Activated T-helper 17 cell treated with anti-CD3 and anti-CD28 coated beads, Interleukin-2, amount 50 U/mL, for 72 hours (primary cell): Measurements from ENCODE around the gene COL4A1. TPM values are rescaled to one million over a fixed set of nuclear protein-coding genes. Genes with fewer than 3 reads are reported as not detected.

Experiments
- ATAC-seq: fragments of 150-1000 bp; cut with Tn5 transposase; replicated peaks from 2 replicates; pipeline ENCODE4 v1.10.0; 2021; ENCODE audit warnings: mild to moderate bottlenecking, moderate library complexity
- H3K27ac Mint-ChIP-seq: one replicate; pipeline ENCODE4 v1.8.0; 2022; ENCODE audit warnings: mixed read lengths
- H3K27me3 Mint-ChIP-seq: one replicate; pipeline ENCODE4 v1.8.0; 2022; ENCODE audit warnings: mixed read lengths
- H3K36me3 Mint-ChIP-seq: one replicate; pipeline ENCODE4 v1.8.0; 2022; ENCODE audit warnings: low read depth, mild to moderate bottlenecking, mixed read lengths
- H3K4me1 Mint-ChIP-seq: one replicate; pipeline ENCODE4 v1.8.0; 2022; ENCODE audit warnings: mixed read lengths
- H3K4me3 Mint-ChIP-seq: one replicate; pipeline ENCODE4 v1.8.0; 2022; ENCODE audit warnings: mild to moderate bottlenecking, mixed read lengths
- H3K9me3 Mint-ChIP-seq: one replicate; pipeline ENCODE4 v1.8.0; 2022; ENCODE audit warnings: mixed read lengths
- total RNA-seq, 2 donors: library from RNA; stranded (reverse); gene quantifications; one replicate each; pipeline ENCODE4 v1.2.3, GENCODE V29; 2022

Gene COL4A1
- total RNA-seq, 2 donors from 2014 or later = not detected

DNA sequence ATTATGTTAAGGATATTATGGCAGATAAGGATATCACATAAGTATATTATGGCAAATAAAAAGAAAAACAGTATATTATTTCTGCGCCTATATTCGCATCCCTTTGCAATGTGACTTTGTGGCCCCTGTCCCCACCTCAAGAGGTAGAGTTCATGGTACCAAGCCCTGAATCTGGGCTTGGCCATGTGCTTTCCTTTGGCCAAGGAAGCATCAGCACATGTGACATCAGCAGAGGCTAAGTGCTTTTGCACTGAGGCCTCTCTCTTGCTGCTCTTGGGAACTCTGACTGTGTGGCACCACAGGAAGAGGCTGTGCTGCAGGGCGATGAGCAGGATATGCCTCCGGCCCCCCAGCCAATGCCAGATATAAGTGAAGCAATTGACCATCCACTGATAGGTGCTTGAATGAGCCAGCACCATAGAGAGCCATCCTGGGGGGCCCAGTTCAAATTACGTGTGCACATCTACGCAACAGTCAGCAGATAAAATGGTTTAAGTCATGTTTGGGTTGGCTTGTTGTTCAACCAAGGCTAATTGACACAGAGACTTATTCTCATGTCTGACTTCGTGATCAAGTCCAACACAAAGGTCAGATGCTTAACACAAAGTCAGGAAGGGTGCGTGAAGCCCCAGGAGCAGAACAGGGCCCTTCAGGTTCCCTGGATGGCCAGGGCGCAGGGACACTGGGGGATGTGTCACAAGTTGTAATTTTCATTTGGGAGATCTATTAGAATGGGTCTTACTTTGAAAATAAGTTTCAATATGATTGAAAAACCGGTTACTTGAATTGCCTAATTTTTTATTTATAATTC, 173.3 kb downstream of the COL4A1 start:
- no peak overlapping the region for H3K4me3 Mint-ChIP-seq
- H3K27ac Mint-ChIP-seq = no peak overlapping the region
- no peaks in the 10 kb centered on the region for H3K9me3 Mint-ChIP-seq
- ATAC-seq = no peak
- no peaks in the 10 kb centered on the region for H3K36me3 Mint-ChIP-seq
- H3K4me1 Mint-ChIP-seq = no peaks in the 10 kb centered on the region
- peaks cover 21% of the 10 kb centered on the region for H3K27me3 Mint-ChIP-seq

DNA sequence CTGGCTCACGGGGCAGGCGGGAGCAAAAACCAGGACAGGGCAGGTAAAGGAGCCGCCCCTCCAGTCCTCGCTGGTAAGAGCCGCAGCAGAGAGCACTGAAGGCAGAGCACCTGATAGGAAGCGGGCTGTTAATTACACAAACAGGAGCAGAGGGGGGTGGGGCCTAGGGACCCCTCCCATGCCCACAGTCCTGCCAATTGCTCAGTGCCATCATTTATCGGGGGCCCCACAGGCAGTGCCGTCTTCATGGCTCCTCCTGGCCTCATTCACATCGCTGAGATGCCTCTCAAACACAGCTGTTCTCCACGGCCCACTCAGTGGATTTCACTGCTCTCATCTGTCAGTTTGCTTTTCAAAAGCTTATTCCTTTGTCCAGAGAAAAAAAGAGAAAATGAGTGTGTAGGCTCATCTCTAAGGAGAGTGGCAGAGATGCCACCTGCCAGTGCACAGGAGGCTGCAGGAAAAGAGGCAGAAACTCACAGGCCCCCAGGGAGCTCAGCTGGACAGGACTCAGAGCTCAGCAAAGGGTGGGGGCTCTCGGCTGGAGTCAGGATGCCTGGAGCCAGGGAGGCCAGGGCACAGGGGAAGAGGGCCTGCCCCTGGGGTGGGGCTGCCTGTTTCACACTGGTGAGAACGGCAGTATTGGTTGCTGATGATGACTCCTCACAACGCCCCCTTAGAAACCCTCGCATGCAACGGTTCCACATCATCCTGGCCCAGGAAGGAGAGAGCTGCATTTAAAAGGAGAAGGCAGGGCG, 174.6 kb downstream of the COL4A1 start:
- ATAC-seq = no peak
- no peaks in the 10 kb centered on the region for H3K4me1 Mint-ChIP-seq
- no peaks in the 10 kb centered on the region for H3K9me3 Mint-ChIP-seq
- no peak overlapping the region for H3K4me3 Mint-ChIP-seq
- no peak overlapping the region for H3K27ac Mint-ChIP-seq
- no peaks in the 10 kb centered on the region for H3K36me3 Mint-ChIP-seq
- peaks cover 27% of the 10 kb centered on the region for H3K27me3 Mint-ChIP-seq

DNA sequence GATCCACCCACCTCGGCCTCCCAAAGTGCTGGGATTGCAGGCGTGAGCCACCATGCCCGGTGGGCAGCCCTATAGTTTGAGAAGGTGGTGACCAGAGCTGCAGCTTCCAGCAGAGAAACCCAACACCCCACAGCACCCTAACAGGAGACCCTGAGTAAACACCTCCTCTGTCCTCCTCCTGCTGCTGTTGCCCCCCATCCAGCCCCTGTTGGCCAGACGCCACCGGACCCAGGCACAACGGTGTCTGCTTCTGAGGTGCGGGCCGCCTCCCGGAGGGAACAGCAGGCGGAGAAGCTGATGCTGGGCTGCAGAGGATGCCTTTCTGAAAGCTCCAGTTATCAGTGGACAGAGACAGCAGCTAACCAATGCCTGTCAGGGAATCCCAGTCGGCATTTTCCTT, 175.5 kb downstream of the COL4A1 start:
- no peak overlapping the region for H3K27ac Mint-ChIP-seq
- H3K9me3 Mint-ChIP-seq = no peaks in the 10 kb centered on the region
- no peaks in the 10 kb centered on the region for H3K4me1 Mint-ChIP-seq
- peaks cover 35% of the 10 kb centered on the region for H3K27me3 Mint-ChIP-seq
- no peak overlapping the region for H3K4me3 Mint-ChIP-seq
- no peaks in the 10 kb centered on the region for H3K36me3 Mint-ChIP-seq
- no peak for ATAC-seq

DNA sequence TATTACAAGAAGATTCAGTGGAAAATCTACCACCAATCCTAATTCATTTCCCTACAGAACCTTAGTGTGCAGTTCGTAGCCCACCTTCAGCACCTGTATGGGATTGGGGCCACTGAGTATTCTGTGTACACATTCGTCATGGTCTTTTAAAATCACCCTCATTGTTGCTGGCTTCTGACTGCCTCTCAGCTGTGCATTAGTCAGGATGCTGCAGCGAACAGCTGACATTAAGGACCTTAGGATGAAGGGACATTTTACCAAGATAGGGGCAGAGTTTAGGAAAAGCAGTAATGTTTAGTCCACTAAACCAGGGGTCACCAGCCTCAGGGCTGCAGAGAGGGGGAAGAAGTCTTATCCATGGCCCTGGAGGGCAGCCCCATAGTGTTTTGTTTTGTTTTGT, 176.5 kb downstream of the COL4A1 start:
- no peak for ATAC-seq

DNA sequence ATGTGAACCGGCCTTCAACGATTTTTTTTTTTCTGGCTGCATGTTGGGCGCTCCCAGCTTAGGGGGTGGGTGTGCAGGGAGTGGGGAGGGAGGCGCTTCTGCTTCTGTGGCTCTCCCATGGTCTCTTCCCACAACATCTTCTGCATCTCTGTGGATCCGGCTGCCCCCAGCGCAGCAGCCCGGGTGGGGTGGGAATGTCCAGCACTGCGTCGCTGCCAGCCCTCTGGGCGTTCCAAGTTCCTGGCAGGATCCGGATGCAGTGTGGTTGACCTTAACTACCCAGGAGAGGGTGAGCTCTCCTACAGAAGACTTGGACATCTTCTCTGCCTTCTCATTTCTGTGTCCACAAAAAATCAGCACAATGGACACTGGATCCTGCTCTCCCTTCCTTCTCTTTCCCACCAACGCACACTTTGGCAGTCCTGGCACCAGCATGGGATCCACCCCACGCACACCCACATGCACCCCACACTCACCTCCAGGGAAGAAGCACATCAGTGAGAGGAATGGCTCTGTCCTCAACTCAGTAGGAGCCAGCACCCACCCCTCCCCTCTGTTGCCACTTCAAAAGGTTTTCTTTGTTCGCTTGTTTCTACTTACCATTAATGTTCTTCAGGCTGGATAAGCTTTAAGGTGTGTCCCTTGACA, 177.3 kb downstream of the COL4A1 start:
- H3K27ac Mint-ChIP-seq = no peak overlapping the region

More for the DNA sequence above, 176.5 kb downstream of the COL4A1 start:
- no peaks in the 10 kb centered on the region for H3K9me3 Mint-ChIP-seq
- no peaks in the 10 kb centered on the region for H3K36me3 Mint-ChIP-seq
- H3K27me3 Mint-ChIP-seq = peaks cover 38% of the 10 kb centered on the region
- H3K4me3 Mint-ChIP-seq = no peak overlapping the region
- no peaks in the 10 kb centered on the region for H3K4me1 Mint-ChIP-seq
- H3K27ac Mint-ChIP-seq = no peak overlapping the region

DNA sequence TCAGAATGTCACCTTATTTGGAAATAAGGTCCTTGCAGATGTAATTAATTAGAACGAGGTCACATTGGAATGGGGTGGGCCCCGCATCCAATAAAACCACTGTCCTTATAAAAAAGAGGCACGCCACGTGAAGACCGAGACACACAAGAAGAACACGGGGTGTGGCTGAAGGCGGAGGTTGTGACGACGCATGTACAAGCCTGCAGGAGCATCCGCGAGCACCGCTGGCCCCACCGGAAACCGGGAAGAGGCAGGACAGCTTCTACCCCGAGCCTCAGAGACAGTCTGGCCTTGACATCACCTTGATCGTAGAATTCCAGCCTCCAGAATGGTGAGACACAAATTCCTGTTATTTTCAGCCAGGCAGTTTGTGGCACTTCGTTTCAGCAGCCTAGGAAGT, 177.9 kb downstream of the COL4A1 start:
- ATAC-seq = no peak
- H3K27ac Mint-ChIP-seq = no peak overlapping the region
- H3K36me3 Mint-ChIP-seq = no peaks in the 10 kb centered on the region
- H3K27me3 Mint-ChIP-seq = peaks cover 41% of the 10 kb centered on the region
- no peaks in the 10 kb centered on the region for H3K9me3 Mint-ChIP-seq
- H3K4me1 Mint-ChIP-seq = no peaks in the 10 kb centered on the region
- H3K4me3 Mint-ChIP-seq = no peak overlapping the region

More for the DNA sequence above, 177.3 kb downstream of the COL4A1 start:
- H3K4me3 Mint-ChIP-seq = no peak overlapping the region
- H3K4me1 Mint-ChIP-seq = no peaks in the 10 kb centered on the region
- H3K36me3 Mint-ChIP-seq = no peaks in the 10 kb centered on the region
- peaks cover 37% of the 10 kb centered on the region for H3K27me3 Mint-ChIP-seq
- no peaks in the 10 kb centered on the region for H3K9me3 Mint-ChIP-seq
- no peak for ATAC-seq

DNA sequence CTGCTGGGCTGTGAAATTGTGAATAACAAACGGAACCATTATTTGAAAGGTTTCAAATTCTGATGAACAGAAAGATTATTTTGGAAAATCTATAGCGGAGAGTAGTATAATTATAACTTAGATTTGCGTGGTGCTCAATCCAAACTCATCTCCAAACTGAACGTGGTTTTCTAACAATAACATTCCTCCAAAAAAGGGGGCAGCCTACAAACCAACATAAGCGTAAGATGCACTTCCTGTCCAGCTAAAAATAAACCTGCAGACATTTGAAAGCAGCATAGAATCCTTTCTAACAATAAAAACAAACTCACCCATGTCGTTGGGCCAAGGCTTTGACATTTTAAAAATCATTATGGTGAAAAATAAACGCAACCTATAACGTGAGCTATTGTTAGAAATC, 178.4 kb downstream of the COL4A1 start:
- H3K27ac Mint-ChIP-seq = no peak overlapping the region
- H3K9me3 Mint-ChIP-seq = no peaks in the 10 kb centered on the region
- no peaks in the 10 kb centered on the region for H3K4me1 Mint-ChIP-seq
- H3K27me3 Mint-ChIP-seq = peaks cover 41% of the 10 kb centered on the region
- H3K4me3 Mint-ChIP-seq = no peak overlapping the region
- ATAC-seq = no peak
- no peaks in the 10 kb centered on the region for H3K36me3 Mint-ChIP-seq

DNA sequence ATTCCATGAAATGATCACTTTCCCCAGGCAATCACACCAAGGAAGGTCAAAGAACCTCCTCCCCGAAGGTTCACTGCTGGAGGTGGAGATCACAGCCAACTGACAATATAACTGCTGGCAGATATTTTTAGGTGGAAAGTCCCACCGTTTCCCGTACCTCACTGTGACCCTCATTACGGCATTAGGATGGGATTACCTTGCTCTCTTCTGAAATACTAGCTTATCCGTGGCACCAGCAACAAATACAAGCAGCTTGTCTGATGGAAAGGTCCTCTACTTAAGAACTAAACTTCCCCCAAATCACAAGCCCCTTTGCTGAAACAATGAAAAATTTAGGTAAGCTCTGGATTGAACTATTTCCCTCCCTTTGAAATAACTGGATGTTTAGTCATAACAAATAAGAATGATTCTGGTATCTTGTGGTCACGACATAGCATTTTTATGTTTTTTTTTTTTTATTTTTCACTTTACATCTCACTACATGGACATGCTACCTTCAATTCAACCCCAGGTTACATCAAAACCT, 178.9 kb downstream of the COL4A1 start:
- Mint-ChIP-seq H3K27me3 (peaks cover 42% of the 10 kb centered on the region), H3K27ac (no peak overlapping the region), H3K9me3 (no peaks in the 10 kb centered on the region), H3K4me3 (no peak overlapping the region), H3K4me1 (no peaks in the 10 kb centered on the region), H3K36me3 (no peaks in the 10 kb centered on the region)
- no peak for ATAC-seq

DNA sequence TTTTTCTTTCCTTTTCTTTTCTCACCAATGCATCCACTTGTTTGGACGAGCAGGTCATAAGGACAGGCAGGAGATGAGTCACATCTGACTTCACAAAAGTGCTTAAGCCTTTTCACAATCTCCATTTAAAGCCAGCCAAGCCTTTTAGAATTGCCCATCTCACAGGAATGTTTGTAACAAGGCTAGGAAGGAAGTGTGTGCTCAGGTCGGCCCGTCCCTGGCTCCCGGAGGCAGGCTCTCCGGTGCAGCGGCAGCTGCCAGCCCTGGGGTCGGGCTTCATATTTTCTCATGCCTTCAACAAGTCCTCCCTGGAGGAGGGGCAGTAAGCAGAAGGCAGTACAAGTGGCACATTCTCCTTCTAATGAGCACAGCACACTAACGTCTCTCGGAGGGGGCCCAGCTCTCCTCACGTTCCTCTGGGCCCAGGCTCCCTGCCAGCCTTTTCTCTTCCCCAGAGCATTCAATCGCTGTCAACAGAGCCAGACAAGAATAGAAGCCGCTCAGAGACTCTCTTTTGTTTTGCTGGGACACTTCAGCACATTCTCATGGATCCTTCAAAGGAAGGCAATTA, 180.5 kb downstream of the COL4A1 start:
- no peak overlapping the region for H3K27ac Mint-ChIP-seq
- peaks cover 49% of the 10 kb centered on the region for H3K27me3 Mint-ChIP-seq
- no peaks in the 10 kb centered on the region for H3K9me3 Mint-ChIP-seq
- no peak for ATAC-seq
- no peaks in the 10 kb centered on the region for H3K36me3 Mint-ChIP-seq
- H3K4me1 Mint-ChIP-seq = no peaks in the 10 kb centered on the region
- no peak overlapping the region for H3K4me3 Mint-ChIP-seq

DNA sequence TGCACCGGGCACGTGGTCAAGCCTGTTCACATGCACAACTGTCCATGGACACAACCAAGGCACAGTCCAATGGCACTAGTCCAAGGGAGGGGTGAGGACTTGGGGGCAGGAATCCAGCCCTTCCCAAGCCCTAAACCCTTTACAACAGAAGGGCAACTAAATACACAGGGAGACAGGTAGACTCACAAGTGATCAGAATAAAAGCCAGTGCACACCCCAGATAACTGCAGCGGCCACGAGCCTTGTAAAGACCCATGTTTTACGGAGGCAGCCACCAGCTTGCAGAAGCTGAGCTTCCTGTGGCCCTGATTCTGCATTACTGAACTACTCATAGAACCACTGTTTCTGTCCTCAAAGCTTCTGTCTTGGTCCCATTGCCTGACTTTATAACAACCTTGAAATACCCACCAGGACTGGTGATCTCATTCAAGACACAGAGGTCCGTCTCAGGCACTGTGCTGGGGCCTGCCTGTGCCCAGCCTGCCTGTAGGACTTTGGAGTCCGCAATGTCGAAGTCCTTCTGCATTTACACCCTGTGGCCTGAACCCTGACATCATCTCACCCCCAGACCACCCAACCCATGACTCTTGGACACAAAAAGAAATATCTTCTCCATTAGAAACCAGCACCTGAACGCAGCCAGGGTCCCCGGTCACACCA, 181.2 kb downstream of the COL4A1 start:
- Mint-ChIP-seq H3K4me3 (no peak overlapping the region), H3K4me1 (no peaks in the 10 kb centered on the region), H3K27ac (no peak overlapping the region), H3K27me3 (peaks cover 50% of the 10 kb centered on the region), H3K36me3 (no peaks in the 10 kb centered on the region), H3K9me3 (no peaks in the 10 kb centered on the region)
- ATAC-seq = no peak

DNA sequence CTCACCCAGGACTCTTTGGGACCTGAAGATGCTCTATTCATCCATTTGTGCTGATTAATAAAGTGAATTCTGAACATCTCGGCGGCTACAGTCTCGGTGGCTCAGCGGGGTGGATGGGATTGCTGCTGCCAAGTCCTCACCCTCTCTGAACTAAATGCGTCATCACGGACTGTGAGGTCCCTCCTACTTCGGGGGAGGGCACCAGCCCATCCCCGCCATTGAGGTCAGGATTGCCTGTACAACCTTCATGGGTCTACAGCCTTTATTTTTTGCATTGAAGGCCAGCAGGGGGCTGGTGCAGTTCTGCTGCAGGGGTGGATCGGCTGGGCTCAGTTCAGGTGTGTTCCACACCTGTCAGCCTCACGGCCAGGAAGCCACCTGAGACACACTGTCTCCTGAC, 181.8 kb downstream of the COL4A1 start:
- no peak overlapping the region for H3K27ac Mint-ChIP-seq
- H3K27me3 Mint-ChIP-seq = peaks cover 49% of the 10 kb centered on the region
- ATAC-seq = no peak
- no peaks in the 10 kb centered on the region for H3K36me3 Mint-ChIP-seq
- H3K4me3 Mint-ChIP-seq = no peak overlapping the region
- no peaks in the 10 kb centered on the region for H3K4me1 Mint-ChIP-seq
- H3K9me3 Mint-ChIP-seq = no peaks in the 10 kb centered on the region

DNA sequence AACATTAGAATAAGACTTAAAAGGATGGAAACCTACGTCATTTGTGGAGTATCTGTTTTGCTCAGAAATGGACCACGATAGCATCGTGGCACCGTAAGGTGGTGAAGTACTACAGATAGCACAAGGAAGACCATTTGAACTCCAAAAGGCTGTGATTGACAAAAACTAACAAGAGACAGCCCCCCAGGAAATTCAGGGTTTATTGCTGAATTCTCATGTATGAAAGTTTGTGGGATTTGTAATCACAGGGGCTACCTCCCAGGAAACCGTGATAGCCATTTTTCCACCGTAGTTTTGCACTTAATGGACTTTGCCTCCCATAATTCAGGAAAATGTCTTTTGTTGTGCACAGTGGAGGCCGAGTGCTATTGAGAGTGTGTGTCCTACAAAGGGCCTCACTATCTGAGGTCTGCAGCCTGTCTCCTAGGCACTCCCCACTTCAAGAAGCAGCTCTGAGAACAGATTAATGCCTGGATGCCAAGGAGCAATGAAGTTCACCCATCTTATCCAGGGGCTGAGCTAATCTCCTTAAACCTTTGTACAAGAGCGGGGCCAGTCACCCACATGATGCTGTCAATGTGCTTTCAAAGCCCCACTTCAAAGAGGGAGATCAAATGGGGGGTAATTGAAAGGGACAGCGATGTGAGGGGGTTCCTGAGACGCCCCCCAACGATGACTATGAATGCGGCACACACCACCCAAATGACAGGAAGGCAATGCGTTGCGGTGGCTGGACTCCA, 182.6 kb downstream of the COL4A1 start:
- no peaks in the 10 kb centered on the region for H3K36me3 Mint-ChIP-seq
- ATAC-seq = no peak
- H3K4me3 Mint-ChIP-seq = no peak overlapping the region
- no peaks in the 10 kb centered on the region for H3K4me1 Mint-ChIP-seq
- H3K9me3 Mint-ChIP-seq = no peaks in the 10 kb centered on the region
- H3K27ac Mint-ChIP-seq = no peak overlapping the region
- peaks cover 49% of the 10 kb centered on the region for H3K27me3 Mint-ChIP-seq

DNA sequence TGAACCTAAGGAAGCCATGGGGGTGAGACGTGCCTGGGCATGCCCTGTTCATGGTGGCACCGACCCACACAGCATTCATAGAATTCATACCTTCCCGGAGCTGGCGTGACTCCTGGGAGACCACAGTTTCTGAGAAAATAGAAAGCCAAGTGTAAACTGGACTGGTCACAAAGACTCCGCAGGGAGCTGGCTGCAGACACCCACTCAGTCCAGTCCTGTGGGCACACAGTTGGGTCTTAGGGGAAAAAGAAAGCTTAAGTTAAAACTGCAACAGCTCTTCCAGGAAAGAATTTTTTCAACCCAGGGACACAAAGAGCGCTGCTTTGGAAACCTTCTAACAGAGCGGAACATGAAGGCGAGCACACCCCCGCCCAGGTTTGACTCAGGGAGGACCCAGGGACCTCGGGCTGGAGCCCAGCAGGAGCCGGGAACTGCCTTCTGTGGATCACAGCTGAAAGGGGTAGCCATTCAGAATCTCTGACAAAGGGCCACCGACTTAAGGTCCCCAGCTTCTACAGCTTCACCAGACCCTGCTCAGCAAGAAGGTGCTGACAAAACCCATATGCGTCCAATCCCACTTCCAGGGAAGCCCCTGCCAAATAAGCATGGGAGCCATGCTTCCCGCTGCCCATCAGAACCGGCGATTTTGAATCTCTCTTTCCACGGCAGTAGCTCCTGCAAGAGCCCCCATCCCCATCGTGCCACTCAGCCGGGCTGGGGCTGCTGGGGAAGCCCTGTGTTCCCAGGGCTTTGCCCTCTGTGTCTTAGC, 183.7 kb downstream of the COL4A1 start:
- Mint-ChIP-seq H3K27ac (no peak overlapping the region), H3K4me3 (no peak overlapping the region), H3K9me3 (no peaks in the 10 kb centered on the region), H3K36me3 (no peaks in the 10 kb centered on the region), H3K27me3 (peaks cover 54% of the 10 kb centered on the region), H3K4me1 (no peaks in the 10 kb centered on the region)
- ATAC-seq = no peak
